HepG2 (cell line): ENCODE measurements around the gene ENG. TPM values are rescaled to one million over a fixed set of nuclear protein-coding genes. Genes with fewer than 3 reads are reported as not detected.
A peak's percentile ranks its signal among the peaks of the same experiment; 100 is the strongest.

Source experiments
- ATAD3A ChIP-seq: sonication (generic); formaldehyde crosslinking; IDR thresholded peaks from 2 replicates; pipeline ENCODE4 v1.4.0; 2020; ENCODE audit warnings: missing genetic modification reagents
- CHD4 ChIP-seq: fragments of 200-600 bp; sonication (generic); IDR thresholded peaks from 2 replicates; pipeline ENCODE4 v1.7.0; 2017; ENCODE audit warnings: mild to moderate bottlenecking, low read length, borderline replicate concordance
- DNMT1 ChIP-seq: sonication (generic); formaldehyde crosslinking; IDR thresholded peaks from 2 replicates; pipeline ENCODE4 v1.5.1; 2020; ENCODE audit warnings: mild to moderate bottlenecking, missing genetic modification reagents
- E2F1 ChIP-seq: sonication (generic); formaldehyde crosslinking; IDR thresholded peaks from 2 replicates; pipeline ENCODE4 v1.5.0; 2020; ENCODE audit warnings: missing genetic modification reagents
- FOXJ3 ChIP-seq: sonication (generic); formaldehyde crosslinking; IDR thresholded peaks from 2 replicates; pipeline ENCODE4 v1.4.0; 2020; ENCODE audit warnings: missing genetic modification reagents, mild to moderate bottlenecking, borderline replicate concordance
- FOXO4 ChIP-seq: sonication (generic); formaldehyde crosslinking; conservative IDR thresholded peaks from 2 replicates; pipeline ENCODE4 v1.8.1; 2023; ENCODE audit warnings: missing genetic modification reagents
- HBP1 ChIP-seq: IDR thresholded peaks from 2 replicates; pipeline ENCODE4 v1.6.1; 2016; ENCODE audit warnings: low read depth, control low read depth
- HOXA3 ChIP-seq: sonication (generic); formaldehyde crosslinking; IDR thresholded peaks from 2 replicates; pipeline ENCODE4 v1.5.0; 2020; ENCODE audit warnings: missing genetic modification reagents
- ISX ChIP-seq: sonication (generic); formaldehyde crosslinking; conservative IDR thresholded peaks from 2 replicates; pipeline ENCODE4 v1.5.0; 2020; ENCODE audit warnings: missing genetic modification reagents
- JUND ChIP-seq: sonication (generic); formaldehyde crosslinking; IDR thresholded peaks from 2 replicates; pipeline ENCODE4 v1.8.0; 2022; ENCODE audit warnings: mild to moderate bottlenecking, missing genetic modification reagents
- MED13 ChIP-seq: sonication (generic); formaldehyde crosslinking; IDR thresholded peaks from 2 replicates; pipeline ENCODE4 v1.5.0; 2020; ENCODE audit warnings: missing genetic modification reagents
- MNT ChIP-seq: fragments of 450-650 bp; IDR thresholded peaks from 2 replicates; pipeline ENCODE4 v1.6.1; 2016
- NFE2L2 ChIP-seq: fragments of 150-350 bp; IDR thresholded peaks from 2 replicates; pipeline ENCODE4 v1.6.1; 2014; ENCODE audit warnings: low read length
- NFYC ChIP-seq: IDR thresholded peaks from 2 replicates; pipeline ENCODE4 v1.6.1; 2016; ENCODE audit warnings: missing genetic modification reagents, missing compliant biosample characterization
- RFX1 ChIP-seq: fragments of 450-650 bp; IDR thresholded peaks from 2 replicates; pipeline ENCODE4 v1.6.1; 2017
- RFX5 ChIP-seq: IDR thresholded peaks from 2 replicates; pipeline ENCODE4 v1.6.1; 2011; ENCODE audit warnings: low read depth, low read length, improper control_type of control experiment
- RFXANK ChIP-seq: IDR thresholded peaks from 2 replicates; pipeline ENCODE4 v1.6.1; 2016
- SMAD9 ChIP-seq: sonication (generic); formaldehyde crosslinking; IDR thresholded peaks from 2 replicates; pipeline ENCODE4 v1.5.1; 2020; ENCODE audit warnings: mild to moderate bottlenecking, missing genetic modification reagents
- SMARCC2 ChIP-seq: fragments of 450-650 bp; IDR thresholded peaks from 2 replicates; pipeline ENCODE4 v1.6.1; 2017; ENCODE audit warnings: antibody characterized with exemption, mild to moderate bottlenecking
- SNAPC5 ChIP-seq: sonication (generic); formaldehyde crosslinking; IDR thresholded peaks from 2 replicates; pipeline ENCODE4 v1.8.1; 2023; ENCODE audit warnings: mild to moderate bottlenecking, missing genetic modification reagents, borderline replicate concordance
- TARDBP ChIP-seq: sonication (generic); formaldehyde crosslinking; IDR thresholded peaks from 2 replicates; pipeline ENCODE4 v1.8.0; 2022; ENCODE audit warnings: mild to moderate bottlenecking, missing genetic modification reagents
- THRA ChIP-seq: sonication (generic); formaldehyde crosslinking; IDR thresholded peaks from 2 replicates; pipeline ENCODE4 v1.4.0; 2020; ENCODE audit warnings: missing genetic modification reagents, borderline replicate concordance
- ZMYM4 ChIP-seq: sonication (generic); formaldehyde crosslinking; IDR thresholded peaks from 2 replicates; pipeline ENCODE4 v1.8.1; 2023; ENCODE audit warnings: mild to moderate bottlenecking, missing genetic modification reagents
- ZNF576 ChIP-seq: sonication (generic); formaldehyde crosslinking; IDR thresholded peaks from 2 replicates; pipeline ENCODE4 v1.4.0; 2020; ENCODE audit warnings: mild to moderate bottlenecking, missing genetic modification reagents
- ZNF746 ChIP-seq: sonication (generic); formaldehyde crosslinking; IDR thresholded peaks from 2 replicates; pipeline ENCODE4 v1.8.0; 2022; ENCODE audit warnings: mild to moderate bottlenecking, missing genetic modification reagents
- ZSCAN22 ChIP-seq: sonication (generic); formaldehyde crosslinking; IDR thresholded peaks from 2 replicates; pipeline ENCODE4 v1.4.0; 2020; ENCODE audit warnings: mild to moderate bottlenecking, missing genetic modification reagents
- polyA plus RNA-seq, 8 experiments: library from polyadenylated mRNA; depleted of rRNA in 3 of 8; stranded (reverse) in 7 of 8; unstranded in 1 of 8; fragments of >200 nt; fragmentation: Illumina TruSeq in 4 of 8; extraction: Trizol in 4 of 8; gene quantifications; 2 replicates each; pipeline versions ENCODE4 v1.2.1 to v1.2.3, GENCODE V29; 2011 to 2016; ENCODE audit warnings: low read depth in 4 of 8, missing spikeins in 1 of 8, mixed read lengths in 1 of 8; ENCODE audit not compliant: insufficient read depth in 1 of 8
- total RNA-seq, 5 experiments: library from RNA; depleted of rRNA; stranded (reverse); fragments of >200 nt; fragmentation: Illumina TruSeq; extraction: Trizol; gene quantifications; 2 replicates each; pipeline ENCODE4 v1.2.3, GENCODE V29; 2016; ENCODE audit warnings: low read depth in 1 of 5

ENG gene
- total and polyA plus RNA-seq, 2 of the 13 experiments (the other 11 are each of a cell fraction or from before 2014, with no cell fraction given): 0.02 to 1.1 TPM

- TF ChIP-seq FOXO4 (CRISPR knock-in tag) (no peak), SMARCC2 (no peak), E2F1 (CRISPR knock-in tag) (no peak), RFX1 (no peak), JUND (CRISPR knock-in tag) (no peak), ATAD3A (CRISPR knock-in tag) (no peak), SMAD9 (CRISPR knock-in tag) (no peak), NFYC (CRISPR knock-in tag) (no peak), DNMT1 (CRISPR knock-in tag) (no peak), TARDBP (CRISPR knock-in tag) (no peak), ZSCAN22 (CRISPR knock-in tag) (no peak), CHD4 (no peak; the same call in 1 of the 2 replicates), ISX (CRISPR knock-in tag) (no peak), FOXJ3 (CRISPR knock-in tag) (0 out of 2 replicates have a peak, but pooled peaks have one; percentile 36), HBP1 (CRISPR knock-in tag) (no peak), HOXA3 (CRISPR knock-in tag) (no peak; the same call in 1 of the 2 replicates), RFX5 (no peak), THRA (no peak), NFE2L2 (no peak), SNAPC5 (CRISPR knock-in tag) (no peak), ZNF746 (no peak), ZMYM4 (no peak), MED13 (CRISPR knock-in tag) (no peak), MNT (no peak), RFXANK (no peak), ZNF576 (no peak)
Observed at GRCh38 chr9:127898433-127899127, 44.1 kb upstream of the ENG start (continued).
